Measurements from ENCODE around the gene IVNS1ABP. TPM values are rescaled to one million over a fixed set of nuclear protein-coding genes. Genes with fewer than 3 reads are reported as not detected.

IVNS1ABP gene
- total and polyA plus RNA-seq, 2 donors (not counting 3 experiments of a cell fraction or from before 2014, with no cell fraction given): 26.3 to 81.6 TPM

DNA sequence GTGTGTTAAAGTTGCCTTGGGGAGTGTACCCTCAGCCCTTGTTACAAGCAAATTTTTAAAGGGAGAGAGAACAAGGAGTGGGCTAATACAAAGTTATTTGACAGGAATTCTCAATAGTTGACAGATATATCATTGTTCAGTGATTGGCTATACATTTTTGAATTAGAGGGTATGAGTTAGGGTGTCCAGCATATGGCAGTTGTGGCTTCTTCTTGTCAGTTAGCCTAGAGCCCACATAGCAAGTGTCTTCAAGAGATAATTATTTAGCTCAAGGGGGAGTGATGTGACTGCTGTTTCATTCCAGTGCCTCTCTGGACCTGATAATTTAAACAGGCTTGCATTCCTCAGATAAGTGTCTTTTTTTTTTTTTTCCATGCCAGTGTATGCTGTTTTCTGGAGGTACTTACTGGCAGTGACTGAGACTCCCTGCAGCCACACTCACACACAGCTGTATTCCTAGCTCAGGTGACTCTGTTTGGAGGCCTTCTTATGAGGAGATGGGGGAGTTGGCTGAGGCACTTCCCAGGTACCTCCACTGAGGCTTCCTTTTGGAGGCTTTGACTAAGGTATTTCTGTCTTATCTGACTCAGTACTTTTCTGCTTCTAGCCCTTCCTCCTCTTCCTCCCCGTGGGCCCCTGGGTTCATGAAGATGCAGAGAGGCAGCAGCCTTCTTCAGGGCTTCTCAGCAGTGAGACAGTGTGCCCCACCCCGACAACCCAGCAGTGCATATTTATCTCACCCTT is 32.3 kb downstream of the IVNS1ABP start:
- POLR2A ChIA-PET: no interaction called here
- no peak for DNase-seq (ENCODE audit: low read depth, low spot score)
- peaks cover under 1% of the 10 kb centered on the region for H3K4me1 ChIP-seq (ENCODE audit: control insufficient read depth, extremely low read depth, insufficient read depth, low read length)
- FAIRE-seq: no peak
- H3K79me2 ChIP-seq (ENCODE audit: control insufficient read depth, insufficient read depth, low read length): no peaks in the 10 kb centered on the region
- no peaks in the 10 kb centered on the region for H4K20me1 ChIP-seq (replicated peaks; ENCODE audit: control insufficient read depth, extremely low read depth, insufficient read depth, low read length)
- H3K9me3 ChIP-seq (replicated peaks; ENCODE audit: control insufficient read depth, insufficient read depth, low read length): no peaks in the 10 kb centered on the region
- dilution Hi-C loops (cut with MboI; ENCODE audit: extremely low pct_ligation_motif_present, low sequenced_read_pairs) (no loop called here), intact Hi-C loops (cut with micrococcal nuclease) (no loop called here)
- no peak overlapping the region for H3K27ac ChIP-seq (ENCODE audit: insufficient read depth, low read depth, low read length)
- no peak overlapping the region for H3K9ac ChIP-seq (replicated peaks; ENCODE audit: extremely low read depth, insufficient read depth, low read length)
- no peak overlapping the region for H3K4me3 ChIP-seq (replicated peaks in 1 of 3; ENCODE audit: insufficient read depth in 1 of 3, low read depth in 1 of 3, low read length in 3 of 3)
- no peak overlapping the region for H3K4me2 ChIP-seq (ENCODE audit: insufficient read depth, low read length)
- no peaks in the 10 kb centered on the region for H3K36me3 ChIP-seq (ENCODE audit: control insufficient read depth in 2 of 2, extremely low read depth in 1 of 2, insufficient read depth in 2 of 2, low read length in 2 of 2)
- no peaks in the 10 kb centered on the region for H3K27me3 ChIP-seq (ENCODE audit: control insufficient read depth in 2 of 2, insufficient read depth in 2 of 2, low read length in 2 of 2)
- no peaks in the 10 kb centered on the region for H3K9me1 ChIP-seq (replicated peaks; ENCODE audit: control insufficient read depth, extremely low read depth, insufficient read depth, low read length)
- H2AFZ ChIP-seq (ENCODE audit: low read depth, low read length): no peak overlapping the region
- BruUV-seq (replicated peaks): no TSS peak
- no peak for TF ChIP-seq POLR2AphosphoS5 (IDR thresholded peaks at IDR 0.05; ENCODE audit: insufficient read depth, low read depth, low read length)
- TF ChIP-seq EZH2 (IDR thresholded peaks at IDR 0.05; ENCODE audit: borderline replicate concordance, low read depth, low read length, severe bottlenecking): no peak
- no peak for TF ChIP-seq MAX (IDR thresholded peaks at IDR 0.05; ENCODE audit: insufficient read depth, insufficient read length)
- TF ChIP-seq POLR2A (IDR thresholded peaks at IDR 0.05; ENCODE audit: low read depth, low read length): no peak
- no peak for TF ChIP-seq GATA2 (IDR thresholded peaks at IDR 0.05; ENCODE audit: insufficient read depth, insufficient read length, low read depth, low read length)
- no peak for TF ChIP-seq JUN (IDR thresholded peaks at IDR 0.05; ENCODE audit: borderline replicate concordance, insufficient read depth, insufficient read length, low read depth)
- TF ChIP-seq, protein P1, sequence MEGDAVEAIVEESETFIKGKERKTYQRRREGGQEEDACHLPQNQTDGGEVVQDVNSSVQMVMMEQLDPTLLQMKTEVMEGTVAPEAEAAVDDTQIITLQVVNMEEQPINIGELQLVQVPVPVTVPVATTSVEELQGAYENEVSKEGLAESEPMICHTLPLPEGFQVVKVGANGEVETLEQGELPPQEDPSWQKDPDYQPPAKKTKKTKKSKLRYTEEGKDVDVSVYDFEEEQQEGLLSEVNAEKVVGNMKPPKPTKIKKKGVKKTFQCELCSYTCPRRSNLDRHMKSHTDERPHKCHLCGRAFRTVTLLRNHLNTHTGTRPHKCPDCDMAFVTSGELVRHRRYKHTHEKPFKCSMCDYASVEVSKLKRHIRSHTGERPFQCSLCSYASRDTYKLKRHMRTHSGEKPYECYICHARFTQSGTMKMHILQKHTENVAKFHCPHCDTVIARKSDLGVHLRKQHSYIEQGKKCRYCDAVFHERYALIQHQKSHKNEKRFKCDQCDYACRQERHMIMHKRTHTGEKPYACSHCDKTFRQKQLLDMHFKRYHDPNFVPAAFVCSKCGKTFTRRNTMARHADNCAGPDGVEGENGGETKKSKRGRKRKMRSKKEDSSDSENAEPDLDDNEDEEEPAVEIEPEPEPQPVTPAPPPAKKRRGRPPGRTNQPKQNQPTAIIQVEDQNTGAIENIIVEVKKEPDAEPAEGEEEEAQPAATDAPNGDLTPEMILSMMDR (IDR thresholded peaks at IDR 0.05; ENCODE audit: extremely low read depth in 1 of 2, insufficient read depth in 1 of 2, low read depth in 1 of 2, low read length in 2 of 2): no peak
- no peak for TF ChIP-seq MYC (IDR thresholded peaks at IDR 0.05; ENCODE audit: low read depth, low read length)
- TF ChIP-seq FOS (IDR thresholded peaks at IDR 0.05; ENCODE audit: borderline replicate concordance, insufficient read depth, low read length): no peak
- CTCF ChIA-PET: no interaction called here

Measured in endothelial cell of umbilical vein (primary cell).